NCI-H2171 treated with DMSO at 0.1 percent for 48 hours (cell line): ENCODE data around the gene CLDN11.

ENCODE experiments used
- DNase-seq: peaks from one replicate; lab custom pipeline; 2025; lab: John Stamatoyannopoulos, UW

The CLDN11 gene

GRCh38 chr3:170418422-170419398 lies at the start of gene CLDN11:
TSS of gene CLDN11 (plus strand) at chr3:170418868. CDS start at chr3:170419067, 199 bp downstream.
- DNase-seq, result no peak

- DNase-seq, result no peak
Measured at GRCh38 chr3:170368921-170369320, 49.7 kb upstream of the CLDN11 start.

DNA sequence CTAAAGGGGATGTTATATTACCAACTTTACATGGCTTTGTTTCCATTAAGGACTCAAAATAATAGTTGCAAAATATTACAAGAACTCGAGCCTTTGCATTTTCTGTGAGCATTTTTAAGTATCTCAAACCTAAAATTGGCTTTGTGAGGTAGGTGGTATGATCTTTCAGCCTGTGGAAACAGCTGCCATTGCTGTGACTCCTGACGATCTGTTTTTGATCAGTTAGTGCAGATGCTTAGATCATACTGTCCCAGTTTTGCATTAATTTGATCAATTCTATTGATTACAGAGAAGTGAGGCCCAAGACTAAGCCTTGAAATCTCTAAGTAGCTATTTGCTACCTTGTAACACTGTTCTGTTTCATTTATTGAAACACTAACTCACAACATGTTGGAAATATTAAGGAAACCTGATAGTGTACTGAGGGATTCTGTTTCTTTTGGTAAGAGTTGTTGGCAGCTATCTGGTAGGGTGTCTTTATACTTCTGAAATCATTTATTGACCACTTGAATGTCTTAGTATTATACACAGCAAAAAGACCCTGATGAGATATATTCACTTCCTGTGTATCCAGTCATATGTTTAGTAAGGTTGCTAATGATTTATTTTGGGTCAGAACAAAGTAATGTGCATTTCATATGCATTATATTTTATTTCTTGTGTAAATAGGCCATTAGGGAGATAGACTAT lies 46.3 kb upstream of the CLDN11 start:
- peak; percentile 71 for DNase-seq

- DNase-seq, result no peak
Measured at GRCh38 chr3:170383567-170383966, 35.1 kb upstream of the CLDN11 start.

- no peak for DNase-seq
Measured at GRCh38 chr3:170386468-170386867, 32.2 kb upstream of the CLDN11 start.

DNA sequence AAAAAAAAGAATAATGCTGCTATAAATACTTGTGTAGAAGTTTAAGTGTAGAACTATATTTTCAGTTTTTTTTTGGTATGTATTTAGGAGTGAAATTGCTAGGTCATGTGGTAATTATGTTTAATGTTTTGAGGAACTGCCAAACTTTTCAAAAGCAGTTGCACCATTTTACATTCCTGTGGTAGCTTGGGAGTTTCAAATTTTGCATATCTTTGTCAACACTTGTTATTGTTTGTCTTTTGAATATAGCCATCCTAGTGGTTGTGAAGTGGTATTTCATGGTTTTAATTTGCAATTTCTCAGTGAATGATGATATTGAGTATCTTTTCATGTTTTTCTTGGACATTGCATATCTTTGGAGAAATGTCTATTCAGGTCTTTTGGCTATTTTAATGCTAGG lies 30.7 kb upstream of the CLDN11 start:
- DNase-seq, result no peak

DNA sequence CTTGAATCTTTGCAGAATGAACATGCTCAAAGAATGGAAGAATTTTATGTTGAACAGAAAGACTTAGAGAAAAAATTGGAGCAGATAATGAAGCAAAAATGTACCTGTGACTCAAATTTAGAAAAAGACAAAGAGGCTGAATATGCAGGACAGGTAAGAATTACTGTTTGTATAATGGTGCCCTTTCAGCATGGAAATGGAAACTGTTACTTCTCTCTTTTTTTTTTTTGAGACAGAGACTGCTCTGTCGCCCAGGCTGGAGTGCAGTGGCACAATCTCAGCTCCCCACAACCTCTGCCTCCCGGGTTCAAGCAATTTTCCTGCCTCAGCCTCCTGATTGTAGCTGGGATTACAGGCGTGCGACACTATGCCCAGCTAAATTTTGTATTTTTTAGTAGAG lies 27.6 kb upstream of the CLDN11 start:
- no peak for DNase-seq

DNA sequence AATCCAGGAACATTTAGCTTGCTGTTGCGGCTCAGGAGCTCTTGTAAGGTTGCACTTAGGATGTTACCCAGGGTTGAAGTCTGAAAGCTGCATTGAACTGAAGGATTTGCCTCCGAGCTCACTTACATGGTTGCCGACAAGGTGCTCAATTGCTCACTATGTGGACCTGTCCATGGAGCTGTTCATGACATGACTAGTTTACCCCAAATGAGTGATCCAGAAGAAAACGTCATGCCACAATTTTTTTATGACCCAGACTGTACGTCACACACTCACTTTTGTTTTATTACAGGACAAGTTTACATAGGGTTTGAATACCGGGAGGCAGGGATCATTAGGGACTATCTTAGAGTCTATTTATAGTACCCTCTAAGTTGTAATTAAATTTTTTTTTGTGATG lies 21.0 kb upstream of the CLDN11 start:
- DNase-seq, result no peak

DNA sequence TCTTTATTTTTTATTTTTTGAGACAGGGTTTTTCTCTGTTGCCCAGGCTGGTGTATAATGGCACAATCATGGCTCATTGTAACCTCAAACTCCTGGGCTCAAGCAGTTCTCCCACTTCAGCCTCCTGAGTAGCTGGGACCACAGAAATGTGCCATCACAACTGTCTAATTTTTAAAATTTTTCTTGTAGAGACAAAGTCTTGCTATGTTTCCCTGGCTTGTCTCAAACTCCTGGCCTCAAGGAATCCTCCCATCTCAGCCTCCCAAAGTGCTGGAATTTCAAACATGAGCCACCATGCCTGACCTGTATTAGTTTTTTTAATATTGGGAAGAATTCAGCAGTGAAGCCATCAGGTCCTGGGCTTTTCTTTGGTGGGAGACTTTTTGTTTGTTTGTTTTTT lies 13.6 kb upstream of the CLDN11 start:
- no peak for DNase-seq

- peak; percentile 51 for DNase-seq
Measured at GRCh38 chr3:170410428-170411029, 8.1 kb upstream of the CLDN11 start.

DNA sequence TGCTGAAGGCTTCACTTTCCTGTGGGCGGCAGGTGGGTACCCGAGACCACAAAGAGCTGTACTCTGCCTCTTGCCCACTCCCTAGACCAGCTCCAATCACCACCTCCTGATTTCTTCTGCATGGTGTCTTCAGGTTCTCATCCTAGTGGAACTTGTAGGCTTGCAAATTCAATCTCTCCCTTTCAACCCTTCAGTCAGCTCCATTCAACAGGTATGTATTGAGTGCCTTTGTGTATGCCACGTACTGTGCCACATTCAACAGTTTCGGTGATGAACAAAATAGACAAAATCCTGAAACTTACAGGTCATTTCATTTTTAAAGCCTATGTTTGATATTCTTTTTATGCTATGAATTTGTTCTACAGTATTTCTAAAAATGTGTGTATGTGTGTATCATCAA lies 5.4 kb upstream of the CLDN11 start:
- DNase-seq, result no peak

DNA sequence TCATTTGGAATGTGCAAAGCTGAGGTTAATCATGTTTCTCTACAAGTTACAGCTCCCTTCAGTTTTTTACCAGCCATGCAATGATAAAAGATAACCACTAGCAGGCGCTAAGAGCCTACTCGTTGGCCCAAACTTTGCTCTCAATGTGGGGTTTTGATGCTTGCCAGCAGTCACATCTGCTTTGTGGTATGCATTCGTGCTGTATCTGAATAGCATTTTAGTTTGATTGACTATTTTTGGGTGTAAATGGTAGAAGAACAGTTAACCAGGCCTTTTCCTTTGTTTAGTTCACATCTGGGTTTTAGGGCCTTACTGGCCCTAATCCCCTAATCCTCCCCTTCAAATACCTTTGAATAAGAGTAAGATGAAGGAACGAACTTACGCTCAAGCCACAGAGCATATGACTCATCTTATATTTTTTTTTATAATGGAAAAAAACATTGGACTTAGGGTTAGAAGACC lies 4.4 kb upstream of the CLDN11 start:
- peak; percentile 81 for DNase-seq

- peak; percentile 18 for DNase-seq
Measured at GRCh38 chr3:170417090-170417489, 1.6 kb upstream of the CLDN11 start.

DNA sequence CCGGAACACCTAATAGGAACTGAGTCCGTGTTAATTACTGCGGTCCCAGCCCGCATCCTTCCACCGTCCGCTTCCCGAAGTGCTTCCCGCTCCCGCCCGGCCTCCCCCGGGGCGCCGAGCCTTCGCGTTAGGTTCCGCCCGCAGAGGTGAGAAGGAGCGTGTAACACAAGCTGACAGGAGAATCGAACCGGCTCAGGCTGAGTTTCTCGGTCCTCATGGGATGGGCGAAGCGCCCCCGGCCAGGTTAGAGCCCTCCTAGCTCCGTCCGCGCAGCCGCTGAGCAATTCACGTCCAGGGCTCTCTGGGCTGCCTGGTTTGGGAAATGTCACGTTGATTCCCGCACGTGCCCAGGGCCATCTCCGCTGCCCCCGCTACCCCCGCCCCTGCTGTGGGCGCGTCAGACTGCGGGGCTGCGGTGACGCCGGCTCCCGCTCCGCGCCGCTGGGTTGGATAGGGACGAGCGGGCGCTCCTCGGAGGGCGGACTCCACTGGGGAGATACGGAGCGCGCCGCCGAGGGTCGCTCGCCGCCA lies 954 bp downstream of the CLDN11 start:
- DNase-seq, result no peak

DNA sequence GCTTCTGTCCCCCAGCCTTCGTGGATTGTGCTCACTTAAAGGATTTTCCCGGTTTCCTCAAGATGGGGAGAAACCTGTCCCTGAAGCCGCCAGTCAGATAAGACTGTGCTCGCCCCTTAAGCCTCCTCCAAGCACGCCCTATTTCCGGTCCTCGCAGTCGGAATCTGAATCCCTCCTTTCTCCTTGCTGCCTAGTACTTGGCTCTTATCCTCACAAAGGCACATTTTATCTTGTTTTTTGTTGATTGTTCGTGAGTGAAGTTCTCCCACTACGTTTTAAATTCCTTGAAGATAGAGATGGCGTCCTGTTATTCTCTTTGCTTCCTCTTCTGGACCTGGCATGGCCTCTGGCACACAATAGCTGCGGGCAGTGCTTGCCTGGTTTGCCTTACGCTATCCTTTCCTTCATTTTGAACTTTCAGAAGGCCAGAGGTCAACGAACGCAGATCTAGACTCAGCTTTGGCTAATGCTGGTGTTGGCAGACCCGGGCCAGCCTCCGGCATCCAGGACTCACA lies 1.7 kb downstream of the CLDN11 start:
- DNase-seq, result no peak

DNA sequence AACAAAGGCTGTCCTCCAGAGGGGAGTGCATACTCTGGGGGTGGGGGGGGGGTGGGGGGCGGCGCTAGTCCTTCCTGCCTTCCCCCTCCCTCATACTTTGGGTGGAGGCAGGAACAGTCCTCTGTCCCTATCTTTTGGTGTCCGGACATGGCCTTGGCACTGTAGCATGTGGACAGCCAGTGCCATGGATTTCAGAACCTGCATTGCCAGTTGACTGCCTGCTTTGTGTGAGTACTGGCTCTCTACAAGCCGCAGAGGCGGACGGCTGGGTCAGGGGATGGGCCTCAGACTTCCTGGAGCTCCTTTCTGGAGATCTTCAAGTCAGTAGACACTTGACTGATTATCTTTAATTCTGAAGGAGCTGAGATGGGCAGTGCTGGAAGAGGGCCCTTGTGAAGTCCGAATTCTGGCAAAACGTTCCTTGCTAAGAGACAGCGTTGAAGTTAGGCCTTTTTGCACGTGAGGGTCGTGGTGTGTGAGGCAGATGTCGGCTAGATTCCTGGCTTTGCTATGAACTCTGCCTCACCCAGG lies 2.5 kb downstream of the CLDN11 start:
- no peak for DNase-seq

- DNase-seq, result no peak
Measured at GRCh38 chr3:170421758-170422157, 3.1 kb downstream of the CLDN11 start.

DNA sequence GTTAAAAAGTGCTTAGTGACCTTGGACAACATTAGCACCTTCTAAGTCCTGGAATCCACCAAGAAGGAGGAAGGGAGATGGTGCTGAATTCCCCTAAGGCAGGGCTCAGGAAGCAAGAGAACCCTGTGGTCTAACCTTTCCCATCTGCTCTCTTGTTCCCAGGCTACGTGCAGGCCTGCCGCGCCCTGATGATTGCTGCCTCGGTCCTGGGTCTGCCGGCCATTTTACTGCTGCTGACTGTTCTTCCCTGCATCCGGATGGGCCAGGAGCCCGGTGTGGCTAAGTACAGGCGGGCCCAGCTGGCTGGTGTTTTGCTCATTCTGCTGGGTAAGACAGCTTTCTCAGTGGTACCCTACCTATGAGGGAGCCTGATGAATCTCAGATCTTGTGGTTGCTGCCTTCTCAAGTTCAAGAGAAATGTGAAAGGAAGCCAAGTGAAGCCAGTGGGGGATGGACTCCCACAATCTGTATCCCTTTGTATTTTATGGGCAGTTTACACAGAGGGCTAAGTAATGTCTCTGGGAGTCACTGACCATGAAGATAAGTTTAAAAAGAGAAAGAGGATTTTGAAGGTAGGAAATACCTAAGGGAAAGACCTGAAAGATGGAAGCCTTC lies 4.4 kb downstream of the CLDN11 start:
- DNase-seq, result no peak

DNA sequence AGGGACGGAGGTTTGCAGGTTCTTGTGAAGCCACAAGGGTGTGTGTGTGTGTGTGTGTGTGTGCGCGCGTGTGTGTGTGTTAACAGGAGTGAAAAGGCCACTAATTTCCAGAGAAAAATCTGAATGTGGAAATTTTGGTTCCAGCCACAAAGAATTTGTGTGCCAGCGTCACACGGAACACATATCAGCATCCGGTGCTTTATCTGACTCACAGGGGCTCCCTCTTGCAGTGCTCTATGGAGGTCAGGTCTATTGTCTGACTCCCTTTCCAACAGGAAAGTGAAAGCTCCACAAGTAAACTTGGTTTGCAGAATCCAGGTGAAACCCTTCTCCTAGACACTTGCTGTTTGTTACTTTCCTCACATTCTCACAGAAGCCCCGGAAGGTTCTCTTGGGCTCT lies 6.2 kb downstream of the CLDN11 start:
- DNase-seq, result no peak

- DNase-seq, result no peak
Measured at GRCh38 chr3:170425491-170426239, 7.0 kb downstream of the CLDN11 start.
